Measurements from ENCODE around the gene ECT2. TPM values are rescaled to one million over a fixed set of nuclear protein-coding genes. Genes with fewer than 3 reads are reported as not detected.
"Not testable (repeated sequence)": the region's sequence is repeated elsewhere in the genome, so short reads cannot be mapped to it uniquely, and the experiment has no call there.

ECT2 gene
- total RNA-seq, 2 experiments from 2014 or later = 55.3 to 59.4 TPM

DNA sequence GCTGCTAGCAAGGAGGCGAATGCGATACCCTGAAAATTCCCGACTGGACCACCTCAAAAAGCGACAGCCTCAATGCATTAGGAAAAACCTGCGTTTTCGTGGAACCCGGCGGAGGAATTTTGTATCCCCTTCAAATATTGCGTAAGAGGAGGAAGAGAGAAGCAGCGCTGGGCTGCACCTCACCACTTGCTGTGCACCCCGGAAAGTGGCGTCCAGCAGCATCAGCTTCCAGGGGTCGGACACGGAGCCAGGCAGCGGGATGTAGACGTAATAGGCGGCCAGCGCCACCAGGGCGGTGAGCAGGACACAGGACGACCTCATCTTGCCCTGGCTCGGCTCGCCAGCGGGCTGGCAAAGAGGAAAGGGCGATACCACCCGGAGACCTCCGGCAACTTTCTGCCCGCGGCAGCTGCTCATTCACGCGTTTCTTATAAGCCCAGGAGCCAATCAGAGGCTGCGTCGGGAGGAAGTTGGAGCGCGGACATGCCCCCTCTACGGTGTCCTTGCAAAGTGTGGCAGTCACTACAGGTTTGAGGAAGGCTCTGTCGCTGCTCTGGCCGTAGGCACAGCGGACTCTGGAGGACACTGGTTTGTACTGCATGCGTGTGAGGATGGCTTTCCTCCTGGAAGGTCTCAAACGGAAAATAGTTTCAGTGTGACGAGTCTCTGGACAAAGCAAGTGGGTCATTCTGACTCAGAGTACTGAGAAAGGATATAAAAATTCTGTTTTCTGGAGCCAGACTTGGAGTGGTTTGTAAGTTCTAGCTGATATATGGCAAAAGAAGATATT is 39.7 kb upstream of the ECT2 start, which contains the start of gene NCEH1:
NCEH1 (minus strand) TSS at position 404 of the 790 bp plus-strand sequence; CDS start at position 321, 83 bp downstream.
- Mint-ChIP-seq H3K4me3 (peak within 1 kb of the TSS; percentile 91), H3K36me3 (ENCODE audit: low read depth) (no peaks in the 10 kb centered on the region), H3K4me1 (ENCODE audit: low read depth) (peaks cover 11% of the 10 kb centered on the region), H3K27ac (no peak within 1 kb of the TSS), H3K9me3 (no peaks in the 10 kb centered on the region), H3K27me3 (ENCODE audit: low read depth) (no peaks in the 10 kb centered on the region)
- intact Hi-C loops (cut with micrococcal nuclease) = loop anchor here (1.0 kb wide), 2 partner anchors 38 to 39 kb away; partner anchors contain the start of gene ECT2
- peak; percentile 85 for DNase-seq
- CTCF ChIA-PET = interaction anchor here (0.6 to 1.6 kb wide), 11 partner anchors 9 to 1626 kb away, joined by 3 to 6 read pairs (median 3); partner anchors contain the start of gene ECT2

DNA sequence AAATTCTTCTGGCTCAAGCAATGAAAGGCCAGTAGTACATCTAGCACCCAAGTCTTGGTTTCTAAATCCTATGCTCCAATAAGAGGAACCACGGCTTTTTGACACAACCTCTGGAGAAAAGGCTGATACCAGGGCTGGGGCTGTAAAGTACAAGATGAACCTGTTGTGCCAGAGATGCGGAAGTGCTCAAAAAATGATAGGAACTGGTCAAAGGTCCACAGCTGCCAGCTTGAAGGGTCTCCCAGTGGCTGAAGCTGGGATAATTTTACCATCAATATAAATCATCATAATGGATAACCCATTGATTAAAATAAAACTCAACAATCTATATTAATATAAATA is 39.1 kb upstream of the ECT2 start:
- Mint-ChIP-seq H3K4me3 (peak overlapping the region; percentile 91), H3K27me3 (ENCODE audit: low read depth) (no peaks in the 10 kb centered on the region), H3K36me3 (ENCODE audit: low read depth) (no peaks in the 10 kb centered on the region), H3K9me3 (no peaks in the 10 kb centered on the region), H3K4me1 (ENCODE audit: low read depth) (peaks cover 11% of the 10 kb centered on the region), H3K27ac (no peak overlapping the region)
- CTCF ChIA-PET = interaction anchor here (0.7 to 1.6 kb wide), 7 partner anchors 9 to 1626 kb away, joined by 3 to 5 read pairs (median 3); partner anchors contain the start of gene ECT2
- intact Hi-C loops (cut with micrococcal nuclease) = loop anchor here (1.0 kb wide), 2 partner anchors 38 to 39 kb away; partner anchors contain the start of gene ECT2
- no peak for DNase-seq

DNA sequence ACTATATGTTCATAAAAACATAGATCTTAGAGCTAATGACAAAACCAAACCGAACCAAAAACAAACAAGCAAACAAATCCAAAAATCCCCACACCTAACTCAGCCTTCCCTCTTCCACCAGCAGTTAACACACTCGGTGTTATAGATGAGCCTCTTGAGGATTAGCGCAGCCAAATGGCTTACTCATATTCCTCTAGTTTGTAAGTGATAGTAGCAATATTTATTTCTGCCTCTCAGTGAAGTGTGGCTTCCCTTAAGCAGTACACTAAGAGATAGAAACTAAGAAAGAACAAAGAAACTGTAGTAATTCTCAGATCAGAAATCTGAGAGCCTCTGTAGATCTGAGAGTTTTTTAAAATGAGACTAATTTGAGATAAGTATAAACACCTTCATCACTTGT is 37.2 kb upstream of the ECT2 start:
- CTCF ChIA-PET = interaction anchor here (2.3 kb wide), 1 partner anchor 40 kb away, joined by 12 read pairs; no protein-coding TSS in a partner anchor
- H3K36me3 Mint-ChIP-seq (ENCODE audit: low read depth) = no peaks in the 10 kb centered on the region
- H3K27me3 Mint-ChIP-seq (ENCODE audit: low read depth) = no peaks in the 10 kb centered on the region
- no peak overlapping the region for H3K4me3 Mint-ChIP-seq
- H3K4me1 Mint-ChIP-seq (ENCODE audit: low read depth) = peaks cover 11% of the 10 kb centered on the region
- DNase-seq = no peak
- no peaks in the 10 kb centered on the region for H3K9me3 Mint-ChIP-seq
- no peak overlapping the region for H3K27ac Mint-ChIP-seq
- intact Hi-C loops (cut with micrococcal nuclease) = no loop called here

DNA sequence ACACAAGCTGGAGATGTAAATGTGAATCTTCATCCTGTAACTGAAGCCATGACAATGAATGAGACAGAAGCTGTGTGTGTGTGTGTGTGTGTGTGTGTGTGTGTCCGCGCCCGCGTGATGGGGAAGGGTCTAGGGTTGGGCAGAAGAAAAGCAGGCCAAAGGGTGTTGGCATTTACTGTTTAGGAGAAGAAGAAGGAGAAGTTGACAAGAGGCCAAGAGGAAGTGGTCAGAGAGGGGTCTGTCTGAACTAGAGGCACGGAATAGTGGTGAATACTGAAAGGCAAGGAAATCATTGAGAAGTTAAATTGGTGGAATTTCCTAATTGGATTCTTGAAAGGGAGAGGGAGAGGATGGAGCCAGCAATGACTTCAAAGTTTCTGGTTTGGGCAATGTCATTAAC is 34.0 kb upstream of the ECT2 start:
- H3K27ac Mint-ChIP-seq = no peak overlapping the region
- intact Hi-C loops (cut with micrococcal nuclease) = no loop called here
- H3K4me3 Mint-ChIP-seq = no peak overlapping the region
- H3K36me3 Mint-ChIP-seq (ENCODE audit: low read depth) = no peaks in the 10 kb centered on the region
- H3K4me1 Mint-ChIP-seq (ENCODE audit: low read depth) = no peaks in the 10 kb centered on the region
- no peaks in the 10 kb centered on the region for H3K27me3 Mint-ChIP-seq (ENCODE audit: low read depth)
- CTCF ChIA-PET = no interaction called here
- H3K9me3 Mint-ChIP-seq = no peaks in the 10 kb centered on the region
- DNase-seq = no peak

DNA sequence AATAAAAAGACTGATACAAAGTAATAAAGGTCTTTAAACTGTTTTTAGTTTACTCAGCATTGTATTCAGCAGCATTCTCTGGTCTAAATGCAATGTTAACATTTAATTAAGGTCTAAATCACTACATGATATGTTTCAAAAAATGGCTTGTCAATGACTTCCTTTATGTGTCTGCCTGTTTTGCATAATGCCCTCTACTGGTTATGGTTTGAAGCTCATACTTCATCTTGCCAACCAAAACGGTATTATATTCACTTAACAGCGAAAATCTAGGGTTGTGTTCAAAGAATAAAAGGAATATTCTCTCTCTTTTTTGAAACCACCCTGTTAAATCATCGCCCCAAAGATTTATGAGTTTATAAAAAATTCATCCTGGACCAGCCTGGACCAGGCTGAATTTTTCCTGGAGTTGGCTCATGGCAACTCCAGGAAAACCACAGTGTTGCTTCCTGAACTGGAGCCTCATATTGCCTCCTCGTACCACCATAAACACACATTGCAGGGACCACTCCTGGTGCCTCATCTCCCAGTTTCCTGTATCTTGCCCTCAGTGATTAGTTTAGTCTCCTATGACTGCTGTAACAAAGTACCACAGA is 32.9 kb upstream of the ECT2 start:
- Mint-ChIP-seq H3K4me1 (ENCODE audit: low read depth) (no peaks in the 10 kb centered on the region), H3K36me3 (ENCODE audit: low read depth) (no peaks in the 10 kb centered on the region), H3K4me3 (no peak overlapping the region), H3K27me3 (ENCODE audit: low read depth) (no peaks in the 10 kb centered on the region), H3K9me3 (no peaks in the 10 kb centered on the region), H3K27ac (no peak overlapping the region)
- no peak for DNase-seq
- CTCF ChIA-PET = interaction anchor here (0.5 to 1.0 kb wide), 3 partner anchors 9 to 301 kb away, joined by 3 read pairs; no protein-coding TSS in a partner anchor
- intact Hi-C loops (cut with micrococcal nuclease) = no loop called here

DNA sequence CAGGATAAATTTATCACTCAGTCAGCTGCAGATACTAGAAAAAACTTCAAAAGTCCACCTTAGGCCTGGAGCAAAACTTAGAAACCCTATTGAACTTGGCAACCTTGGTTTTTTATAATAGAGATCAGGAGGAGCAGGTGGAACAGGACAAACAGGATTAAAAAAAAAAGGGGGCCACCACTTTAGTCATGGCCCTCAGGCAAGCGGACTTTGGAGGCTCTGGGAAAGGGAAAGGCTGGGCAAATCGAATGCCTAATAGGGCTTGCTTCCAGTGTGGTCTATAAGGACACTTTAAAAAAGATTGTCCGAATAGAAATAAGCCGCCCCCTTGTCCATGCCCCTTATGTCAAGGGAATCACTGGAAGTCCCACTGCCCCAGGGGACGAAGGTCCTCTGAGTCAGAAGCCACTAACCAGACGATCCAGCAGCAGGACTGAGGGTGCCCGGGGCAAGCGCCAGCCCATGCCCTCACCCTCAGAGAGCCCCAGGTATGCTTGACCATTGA is 27.9 kb upstream of the ECT2 start:
- H3K4me1 Mint-ChIP-seq (ENCODE audit: low read depth) = not testable (repeated sequence)

DNA sequence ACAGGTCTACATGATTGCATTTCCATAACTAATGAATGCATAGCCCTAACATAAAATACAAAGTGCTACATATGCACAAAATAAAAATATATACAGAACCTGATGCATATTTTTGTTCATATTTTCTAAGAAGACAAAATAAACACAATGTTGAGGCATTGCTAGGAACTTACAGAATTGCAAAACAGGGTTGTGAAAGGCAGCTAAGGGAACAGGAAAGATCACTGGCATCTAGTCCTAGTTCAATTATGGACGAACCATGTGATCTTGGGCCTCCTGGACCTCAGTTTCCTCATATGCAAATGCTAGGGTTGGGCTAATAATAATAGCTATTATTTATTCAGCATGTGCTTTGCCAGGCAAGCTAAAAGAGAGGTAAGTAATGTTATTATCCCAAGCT is 24.1 kb upstream of the ECT2 start:
- Mint-ChIP-seq H3K4me1 (ENCODE audit: low read depth) (no peaks in the 10 kb centered on the region), H3K4me3 (no peak overlapping the region), H3K9me3 (peaks cover 7% of the 10 kb centered on the region), H3K36me3 (ENCODE audit: low read depth) (no peaks in the 10 kb centered on the region), H3K27me3 (ENCODE audit: low read depth) (no peaks in the 10 kb centered on the region), H3K27ac (no peak overlapping the region)
- CTCF ChIA-PET = interaction anchor here (0.7 to 1.0 kb wide), 3 partner anchors 9 to 24 kb away, joined by 3 to 5 read pairs (median 4); partner anchors contain the start of gene ECT2
- no peak for DNase-seq
- intact Hi-C loops (cut with micrococcal nuclease) = no loop called here

More for the DNA sequence above, 27.9 kb upstream of the ECT2 start:
- H3K9me3 Mint-ChIP-seq; CTCF ChIA-PET; DNase-seq; H3K27ac Mint-ChIP-seq; intact Hi-C loops (cut with micrococcal nuclease); H3K36me3 Mint-ChIP-seq (ENCODE audit: low read depth); H3K27me3 Mint-ChIP-seq (ENCODE audit: low read depth); H3K4me3 Mint-ChIP-seq: not testable (repeated sequence)

DNA sequence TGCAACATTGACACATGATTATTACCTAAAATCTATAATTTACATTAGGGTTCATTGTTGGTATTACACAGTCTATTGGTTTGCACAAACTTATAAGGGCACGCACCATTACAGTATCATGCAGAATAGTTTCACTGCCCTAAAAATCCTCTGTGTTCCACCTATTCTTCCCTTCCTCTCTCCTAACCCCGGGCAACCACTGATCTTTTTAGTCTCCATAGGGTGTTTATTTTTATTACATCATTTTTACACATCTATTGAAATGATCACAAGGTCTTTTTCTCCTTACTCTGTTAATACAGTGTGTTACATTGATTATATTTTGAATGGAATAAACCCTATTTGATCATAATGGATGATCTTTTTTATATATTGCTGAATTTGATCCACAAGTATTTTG is 15.5 kb upstream of the ECT2 start:
- Mint-ChIP-seq H3K4me1 (ENCODE audit: low read depth) (no peaks in the 10 kb centered on the region), H3K9me3 (no peaks in the 10 kb centered on the region), H3K27ac (no peak overlapping the region), H3K27me3 (ENCODE audit: low read depth) (no peaks in the 10 kb centered on the region), H3K4me3 (no peak overlapping the region), H3K36me3 (ENCODE audit: low read depth) (no peaks in the 10 kb centered on the region)
- CTCF ChIA-PET = no interaction called here
- intact Hi-C loops (cut with micrococcal nuclease) = no loop called here
- no peak for DNase-seq

DNA sequence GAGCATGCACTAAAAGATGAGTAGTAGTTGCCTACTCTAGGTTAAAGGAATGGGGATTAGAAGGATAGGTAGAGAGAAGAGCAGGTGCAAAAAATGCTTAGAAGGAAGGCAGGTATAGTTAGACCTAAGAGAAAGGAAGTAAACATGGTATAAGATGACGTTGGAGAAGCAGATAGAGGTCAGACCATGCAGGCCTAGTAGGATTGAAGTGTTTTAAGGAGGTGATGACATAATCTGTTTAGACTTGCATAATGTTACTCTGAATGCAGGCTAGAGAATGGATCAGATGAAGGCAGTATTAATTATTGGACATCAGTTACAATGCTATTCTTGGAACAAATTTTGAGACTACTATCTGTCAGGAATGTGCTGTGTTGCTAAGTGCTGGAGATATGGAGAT is 11.1 kb upstream of the ECT2 start:
- no peaks in the 10 kb centered on the region for H3K9me3 Mint-ChIP-seq
- no peaks in the 10 kb centered on the region for H3K36me3 Mint-ChIP-seq (ENCODE audit: low read depth)
- CTCF ChIA-PET = interaction anchor here (1.1 kb wide), 1 partner anchor 11 kb away, joined by 6 read pairs; the partner anchor contains the start of gene ECT2
- intact Hi-C loops (cut with micrococcal nuclease) = no loop called here
- H3K27me3 Mint-ChIP-seq (ENCODE audit: low read depth) = no peaks in the 10 kb centered on the region
- H3K4me1 Mint-ChIP-seq (ENCODE audit: low read depth) = no peaks in the 10 kb centered on the region
- no peak overlapping the region for H3K4me3 Mint-ChIP-seq
- H3K27ac Mint-ChIP-seq = no peak overlapping the region
- no peak for DNase-seq

DNA sequence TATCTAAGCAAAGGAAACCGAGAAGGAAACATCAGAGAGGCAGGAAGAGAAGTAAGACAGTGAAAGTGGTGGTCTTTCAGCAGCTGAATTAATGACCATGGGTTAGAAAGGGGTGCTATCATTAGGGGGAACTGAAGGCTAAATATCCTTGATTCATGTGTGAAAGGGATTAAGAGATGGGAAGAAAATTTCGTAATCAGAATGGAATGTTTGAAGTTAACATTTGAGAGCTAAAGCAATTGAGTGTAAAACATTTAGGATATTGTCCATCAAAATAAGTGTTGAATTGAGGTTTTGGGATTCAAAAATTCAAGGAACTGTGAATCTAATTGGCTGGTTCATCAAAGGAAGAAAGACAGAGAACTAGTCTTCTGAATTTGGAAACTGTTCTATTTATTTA is 4.1 kb upstream of the ECT2 start:
- H3K4me3 Mint-ChIP-seq = no peak overlapping the region

DNA sequence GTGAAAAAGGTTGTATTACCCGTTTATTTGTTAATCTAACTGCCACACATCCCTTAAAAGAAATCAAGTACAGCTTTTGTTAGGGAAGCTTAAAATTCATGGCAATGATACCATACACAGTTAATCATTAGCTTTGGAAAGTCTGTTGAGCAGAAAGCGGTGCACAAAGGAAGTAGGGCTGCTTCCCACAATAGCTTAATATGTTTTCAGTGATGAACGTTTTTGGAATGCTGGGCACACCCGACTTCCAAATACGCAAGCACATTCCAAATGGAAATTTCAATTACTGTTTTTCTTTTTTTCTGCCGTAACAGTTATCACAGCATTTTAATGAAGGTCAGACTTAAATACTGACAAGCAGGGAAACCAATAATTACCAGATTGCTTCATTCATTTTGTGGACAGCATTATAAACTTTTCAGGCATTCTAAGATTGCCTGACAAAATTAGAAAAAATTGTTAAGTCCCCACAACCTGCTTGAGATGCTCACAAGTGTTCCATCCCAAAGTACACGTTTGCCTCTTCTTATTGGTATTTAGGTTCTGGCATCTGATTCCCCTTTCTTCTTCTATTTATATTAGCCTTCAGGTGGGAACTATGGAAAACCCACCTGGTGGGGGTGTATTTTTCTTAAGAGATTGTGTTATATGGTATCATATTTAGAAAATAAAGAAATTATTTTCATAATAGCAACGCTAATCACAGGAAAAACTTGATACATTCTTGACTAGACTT is 1.1 kb upstream of the ECT2 start:
- H3K27me3 Mint-ChIP-seq (ENCODE audit: low read depth) = no peaks in the 10 kb centered on the region
- peaks cover 13% of the 10 kb centered on the region for H3K4me1 Mint-ChIP-seq (ENCODE audit: low read depth)
- no peak overlapping the region for H3K27ac Mint-ChIP-seq
- CTCF ChIA-PET = interaction anchor here (0.7 to 1.8 kb wide), 9 partner anchors 9 to 77 kb away, joined by 3 to 9 read pairs (median 3); partner anchors contain the start of gene NCEH1
- intact Hi-C loops (cut with micrococcal nuclease) = no loop called here
- no peak for DNase-seq
- no peak overlapping the region for H3K4me3 Mint-ChIP-seq
- no peaks in the 10 kb centered on the region for H3K9me3 Mint-ChIP-seq
- peaks cover 10% of the 10 kb centered on the region for H3K36me3 Mint-ChIP-seq (ENCODE audit: low read depth)

More for the DNA sequence above, 4.1 kb upstream of the ECT2 start:
- Mint-ChIP-seq H3K9me3 (no peaks in the 10 kb centered on the region), H3K27me3 (ENCODE audit: low read depth) (no peaks in the 10 kb centered on the region), H3K36me3 (ENCODE audit: low read depth) (peaks cover 4% of the 10 kb centered on the region), H3K4me1 (ENCODE audit: low read depth) (peaks cover 4% of the 10 kb centered on the region), H3K27ac (no peak overlapping the region)
- CTCF ChIA-PET = interaction anchor here (0.6 kb wide), 1 partner anchor 161 kb away, joined by 3 read pairs; no protein-coding TSS in a partner anchor
- intact Hi-C loops (cut with micrococcal nuclease) = no loop called here
- no peak for DNase-seq

DNA sequence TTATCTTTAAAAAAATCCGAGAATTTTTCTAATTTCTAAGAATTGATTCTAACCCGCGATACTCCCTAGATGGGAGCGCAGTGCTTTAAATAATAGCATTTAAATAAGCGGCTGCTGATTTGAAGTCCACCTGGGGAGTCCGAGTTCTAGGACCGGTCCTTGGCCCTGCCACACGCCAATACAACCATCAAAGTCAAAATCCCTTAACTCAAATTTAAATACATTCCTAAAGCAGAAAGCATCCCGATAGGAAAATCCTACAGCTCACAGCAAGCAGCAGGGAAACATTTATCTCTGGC is 508 bp upstream of the ECT2 start:
- CTCF ChIA-PET = interaction anchor here (0.7 to 1.8 kb wide), 11 partner anchors 9 to 236 kb away, joined by 3 to 9 read pairs (median 3); partner anchors contain the start of gene NCEH1
- peaks cover 10% of the 10 kb centered on the region for H3K36me3 Mint-ChIP-seq (ENCODE audit: low read depth)
- intact Hi-C loops (cut with micrococcal nuclease) = loop anchor here (1.0 to 5.0 kb wide), 10 partner anchors 39 to 1880 kb away; partner anchors contain the start of genes FNDC3B, NCEH1 and RPL22L1
- H3K9me3 Mint-ChIP-seq = no peaks in the 10 kb centered on the region
- no peak for DNase-seq
- H3K27me3 Mint-ChIP-seq (ENCODE audit: low read depth) = no peaks in the 10 kb centered on the region
- H3K4me3 Mint-ChIP-seq = peak overlapping the region; percentile 99
- peaks cover 13% of the 10 kb centered on the region for H3K4me1 Mint-ChIP-seq (ENCODE audit: low read depth)
- peak overlapping the region; percentile 94 for H3K27ac Mint-ChIP-seq
